ENCODE data around the gene CARHSP1. TPM values are rescaled to one million over a fixed set of nuclear protein-coding genes. Genes with fewer than 3 reads are reported as not detected.
A peak's percentile ranks its signal among the peaks of the same experiment; 100 is the strongest.
"Not testable (repeated sequence)": the region's sequence is repeated elsewhere in the genome, so short reads cannot be mapped to it uniquely, and the experiment has no call there.

Gene CARHSP1
- total RNA-seq, 1 donor from 2014 or later = 79.4 TPM

GRCh38 chr16:8853150-8853549 lies 15.7 kb downstream of the CARHSP1 start:
- H3K27ac Mint-ChIP-seq = peak overlapping the region; percentile 34
- H3K27me3 Mint-ChIP-seq (ENCODE audit: insufficient read depth) = no peaks in the 10 kb centered on the region
- intact Hi-C loops (cut with micrococcal nuclease) = no loop called here
- DNase-seq (ENCODE audit: low spot score) = no peak
- peaks cover 27% of the 10 kb centered on the region for H3K4me1 Mint-ChIP-seq (ENCODE audit: low read depth)
- no peaks in the 10 kb centered on the region for H3K9me3 Mint-ChIP-seq
- no peak overlapping the region for H3K4me3 Mint-ChIP-seq
- H3K36me3 Mint-ChIP-seq (ENCODE audit: low read depth) = peaks cover 41% of the 10 kb centered on the region

- H3K4me3 Mint-ChIP-seq = no peak overlapping the region
- peaks cover 25% of the 10 kb centered on the region for H3K4me1 Mint-ChIP-seq (ENCODE audit: low read depth)
- H3K36me3 Mint-ChIP-seq (ENCODE audit: low read depth) = peaks cover 37% of the 10 kb centered on the region
- H3K9me3 Mint-ChIP-seq = no peaks in the 10 kb centered on the region
- intact Hi-C loops (cut with micrococcal nuclease) = no loop called here
- DNase-seq (ENCODE audit: low spot score) = no peak
- no peaks in the 10 kb centered on the region for H3K27me3 Mint-ChIP-seq (ENCODE audit: insufficient read depth)
- H3K27ac Mint-ChIP-seq = no peak overlapping the region
Measured at GRCh38 chr16:8852534-8852933, 16.3 kb downstream of the CARHSP1 start.

GRCh38 chr16:8851761-8852403 lies 16.9 kb downstream of the CARHSP1 start:
- peaks cover 36% of the 10 kb centered on the region for H3K36me3 Mint-ChIP-seq (ENCODE audit: low read depth)
- no peaks in the 10 kb centered on the region for H3K27me3 Mint-ChIP-seq (ENCODE audit: insufficient read depth)
- H3K27ac Mint-ChIP-seq = no peak overlapping the region
- intact Hi-C loops (cut with micrococcal nuclease) = no loop called here
- DNase-seq (ENCODE audit: low spot score) = no peak
- no peak overlapping the region for H3K4me3 Mint-ChIP-seq
- no peaks in the 10 kb centered on the region for H3K9me3 Mint-ChIP-seq
- peaks cover 25% of the 10 kb centered on the region for H3K4me1 Mint-ChIP-seq (ENCODE audit: low read depth)

- peaks cover 18% of the 10 kb centered on the region for H3K4me1 Mint-ChIP-seq (ENCODE audit: low read depth)
- intact Hi-C loops (cut with micrococcal nuclease) = no loop called here
- no peaks in the 10 kb centered on the region for H3K27me3 Mint-ChIP-seq (ENCODE audit: insufficient read depth)
- H3K36me3 Mint-ChIP-seq (ENCODE audit: low read depth) = peaks cover 30% of the 10 kb centered on the region
- no peaks in the 10 kb centered on the region for H3K9me3 Mint-ChIP-seq
- peak overlapping the region; percentile 67 for H3K27ac Mint-ChIP-seq
- H3K4me3 Mint-ChIP-seq = no peak overlapping the region
- DNase-seq (ENCODE audit: low spot score) = no peak
Measured at GRCh38 chr16:8850279-8850885, 18.4 kb downstream of the CARHSP1 start.

GRCh38 chr16:8849411-8850011 lies 19.3 kb downstream of the CARHSP1 start:
- Mint-ChIP-seq H3K4me1 (ENCODE audit: low read depth) (peaks cover 18% of the 10 kb centered on the region), H3K36me3 (ENCODE audit: low read depth) (peaks cover 24% of the 10 kb centered on the region), H3K27me3 (ENCODE audit: insufficient read depth) (no peaks in the 10 kb centered on the region), H3K4me3 (no peak overlapping the region), H3K27ac (no peak overlapping the region), H3K9me3 (no peaks in the 10 kb centered on the region)
- intact Hi-C loops (cut with micrococcal nuclease) = no loop called here
- DNase-seq (ENCODE audit: low spot score) = no peak

GRCh38 chr16:8848939-8849391 lies 19.8 kb downstream of the CARHSP1 start:
- Mint-ChIP-seq H3K4me1 (ENCODE audit: low read depth) (peaks cover 18% of the 10 kb centered on the region), H3K27me3 (ENCODE audit: insufficient read depth) (no peaks in the 10 kb centered on the region), H3K9me3 (no peaks in the 10 kb centered on the region), H3K36me3 (ENCODE audit: low read depth) (peaks cover 24% of the 10 kb centered on the region), H3K4me3 (no peak overlapping the region), H3K27ac (no peak overlapping the region)
- DNase-seq (ENCODE audit: low spot score) = no peak
- intact Hi-C loops (cut with micrococcal nuclease) = no loop called here

- intact Hi-C loops (cut with micrococcal nuclease) = no loop called here
- Mint-ChIP-seq H3K9me3 (no peaks in the 10 kb centered on the region), H3K4me3 (no peak overlapping the region), H3K36me3 (ENCODE audit: low read depth) (peaks cover 24% of the 10 kb centered on the region), H3K27me3 (ENCODE audit: insufficient read depth) (no peaks in the 10 kb centered on the region), H3K4me1 (ENCODE audit: low read depth) (peaks cover 18% of the 10 kb centered on the region), H3K27ac (no peak overlapping the region)
- DNase-seq (ENCODE audit: low spot score) = no peak
Measured at GRCh38 chr16:8848231-8848938, 20.4 kb downstream of the CARHSP1 start.

- Mint-ChIP-seq H3K4me1 (ENCODE audit: low read depth) (peaks cover 18% of the 10 kb centered on the region), H3K36me3 (ENCODE audit: low read depth) (peaks cover 19% of the 10 kb centered on the region), H3K27ac (no peak overlapping the region), H3K9me3 (no peaks in the 10 kb centered on the region), H3K27me3 (ENCODE audit: insufficient read depth) (no peaks in the 10 kb centered on the region), H3K4me3 (no peak overlapping the region)
- intact Hi-C loops (cut with micrococcal nuclease) = no loop called here
- DNase-seq (ENCODE audit: low spot score) = no peak
Measured at GRCh38 chr16:8847623-8848022, 21.2 kb downstream of the CARHSP1 start.

- no peak overlapping the region for H3K27ac Mint-ChIP-seq
- no peaks in the 10 kb centered on the region for H3K27me3 Mint-ChIP-seq (ENCODE audit: insufficient read depth)
- intact Hi-C loops (cut with micrococcal nuclease) = no loop called here
- H3K9me3 Mint-ChIP-seq = no peaks in the 10 kb centered on the region
- no peak overlapping the region for H3K4me3 Mint-ChIP-seq
- DNase-seq (ENCODE audit: low spot score) = no peak
- H3K36me3 Mint-ChIP-seq (ENCODE audit: low read depth) = peaks cover 19% of the 10 kb centered on the region
- peaks cover 18% of the 10 kb centered on the region for H3K4me1 Mint-ChIP-seq (ENCODE audit: low read depth)
Measured at GRCh38 chr16:8847145-8847544, 21.7 kb downstream of the CARHSP1 start.

- Mint-ChIP-seq H3K4me1 (ENCODE audit: low read depth) (peaks cover 17% of the 10 kb centered on the region), H3K27me3 (ENCODE audit: insufficient read depth) (no peaks in the 10 kb centered on the region), H3K9me3 (no peaks in the 10 kb centered on the region), H3K4me3 (no peak overlapping the region), H3K27ac (no peak overlapping the region), H3K36me3 (ENCODE audit: low read depth) (peaks cover 16% of the 10 kb centered on the region)
- intact Hi-C loops (cut with micrococcal nuclease) = no loop called here
- no peak for DNase-seq (ENCODE audit: low spot score)
Measured at GRCh38 chr16:8846401-8846932, 22.3 kb downstream of the CARHSP1 start.

GRCh38 chr16:8845699-8846298 lies 23.0 kb downstream of the CARHSP1 start:
- Mint-ChIP-seq H3K27me3 (ENCODE audit: insufficient read depth) (no peaks in the 10 kb centered on the region), H3K36me3 (ENCODE audit: low read depth) (peaks cover 13% of the 10 kb centered on the region), H3K4me1 (ENCODE audit: low read depth) (peaks cover 12% of the 10 kb centered on the region), H3K9me3 (no peaks in the 10 kb centered on the region), H3K27ac (no peak overlapping the region), H3K4me3 (no peak overlapping the region)
- DNase-seq (ENCODE audit: low spot score) = no peak
- intact Hi-C loops (cut with micrococcal nuclease) = no loop called here

- intact Hi-C loops (cut with micrococcal nuclease); H3K9me3 Mint-ChIP-seq; H3K36me3 Mint-ChIP-seq (ENCODE audit: low read depth); H3K27me3 Mint-ChIP-seq (ENCODE audit: insufficient read depth); H3K4me3 Mint-ChIP-seq; H3K27ac Mint-ChIP-seq; H3K4me1 Mint-ChIP-seq (ENCODE audit: low read depth); DNase-seq (ENCODE audit: low spot score): not testable (repeated sequence)
Measured at GRCh38 chr16:8843296-8843695, 25.5 kb downstream of the CARHSP1 start.

All from activated T-helper 1 cell treated with anti-CD3 and anti-CD28 coated beads, Interleukin-12 subunit alpha, Interleukin-12 subunit beta, Interleukin-2, Interleukin-4 antibody, amounts not matched to agents 30 ng/mL and 10 ng/mL and 1 ng/mL, durations not matched to agents 14 hours and 24 hours and 36 hours (primary cell).